Activated T-cell treated with anti-CD3 and anti-CD28 coated beads, Interleukin-2, amount 50 U/mL, for 4 hours (primary cell): ENCODE data around the gene LAMA2. TPM values are rescaled to one million over a fixed set of nuclear protein-coding genes. Genes with fewer than 3 reads are reported as not detected.

Source experiments
- ATAC-seq, 2 donors: fragments of 200-7000 bp; cut with Tn5 transposase; one replicate each; pipeline ENCODE4 v1.10.0; 2021
- DNase-seq: peaks from one replicate; pipeline ENCODE4 v3.0.0-alpha.2; 2020
- H3K27me3 Mint-ChIP-seq: one replicate; pipeline ENCODE4 v1.8.0; 2021; ENCODE audit warnings: low read depth, mixed read lengths
- H3K36me3 Mint-ChIP-seq: one replicate; pipeline ENCODE4 v1.8.0; 2022; ENCODE audit warnings: mixed read lengths; ENCODE audit not compliant: insufficient read depth
- H3K4me1 Mint-ChIP-seq: one replicate; pipeline ENCODE4 v1.8.0; 2021; ENCODE audit warnings: low read depth, mixed read lengths
- H3K4me3 Mint-ChIP-seq: one replicate; pipeline ENCODE4 v1.8.0; 2021; ENCODE audit warnings: mild to moderate bottlenecking, moderate library complexity, mixed read lengths
- H3K9me3 Mint-ChIP-seq: one replicate; pipeline ENCODE4 v1.8.0; 2021; ENCODE audit warnings: mixed read lengths
- total RNA-seq, 3 donors: library from RNA; stranded (reverse); gene quantifications; one replicate each; pipeline ENCODE4 v1.2.1, GENCODE V29; 2021

Gene LAMA2
- total RNA-seq, 3 donors from 2014 or later: 2.1 to 4.7 (median 3.8) TPM

DNA sequence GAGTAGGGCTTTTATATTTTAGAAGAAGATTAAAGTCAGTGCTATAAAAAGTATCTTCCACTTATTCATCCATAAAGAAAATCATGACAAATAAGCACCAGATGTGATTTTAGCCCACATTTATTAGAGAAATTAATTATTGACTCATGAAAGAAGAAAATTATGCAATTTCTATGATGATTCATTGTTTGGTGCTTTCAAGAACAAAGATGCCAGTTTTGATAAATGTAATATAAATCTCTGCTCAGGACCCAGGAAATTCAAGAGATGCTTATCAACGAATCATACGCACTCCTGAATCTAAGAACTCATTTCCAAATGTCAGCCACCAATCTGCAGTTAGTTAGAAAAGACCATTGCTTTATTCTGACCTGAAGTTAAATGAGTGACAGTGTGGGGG is 615.6 kb downstream of the LAMA2 start:
- peaks cover 65% of the 10 kb centered on the region for H3K4me1 Mint-ChIP-seq
- no peak for DNase-seq
- no peaks in the 10 kb centered on the region for H3K27me3 Mint-ChIP-seq
- peak overlapping the region; percentile 65 for H3K4me3 Mint-ChIP-seq
- ATAC-seq: peak in 1 of 2 donors; percentile 23
- H3K9me3 Mint-ChIP-seq: no peaks in the 10 kb centered on the region
- H3K36me3 Mint-ChIP-seq: no peaks in the 10 kb centered on the region

DNA sequence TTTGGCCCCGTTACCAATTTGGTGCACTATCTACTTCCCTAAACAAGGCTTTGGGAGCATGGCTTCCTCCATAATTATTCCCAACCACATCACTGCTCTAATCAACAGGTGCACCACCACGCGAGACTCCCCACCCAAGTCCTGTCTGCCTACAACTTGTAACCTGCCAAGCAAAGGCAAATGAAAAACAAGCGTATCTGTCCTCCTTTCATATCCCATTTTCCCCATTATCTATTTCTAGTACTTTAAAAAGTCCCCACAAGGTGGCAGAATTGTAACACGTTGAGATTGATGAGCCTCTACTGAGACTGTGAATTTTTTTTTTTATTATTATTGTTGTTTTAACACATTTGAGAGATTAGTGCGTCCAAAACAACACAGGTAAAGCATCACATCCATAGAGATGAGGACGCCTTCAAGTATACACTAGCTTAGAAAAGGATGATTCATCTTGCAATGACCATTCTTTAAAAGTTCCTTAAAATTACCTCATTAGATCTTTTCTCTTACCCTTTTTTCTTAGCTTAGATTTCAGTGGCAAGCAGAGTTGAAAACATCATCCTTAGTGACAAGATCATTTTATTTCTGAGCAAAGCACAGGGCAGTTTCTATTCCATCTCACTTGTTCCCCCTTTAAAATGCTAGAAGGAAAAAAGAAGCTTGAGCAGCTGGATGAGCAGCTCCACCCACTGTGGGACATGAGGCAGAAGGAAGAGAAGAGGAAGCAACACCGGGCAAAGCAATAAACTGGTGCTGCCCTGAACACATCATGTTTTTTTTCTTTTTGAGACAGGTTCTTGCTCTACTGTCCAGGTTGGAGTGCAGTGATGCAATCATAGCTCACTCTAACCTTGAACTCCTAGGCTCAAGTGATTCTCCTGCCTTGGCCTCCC is 616.3 kb downstream of the LAMA2 start:
- Mint-ChIP-seq H3K4me1 (peaks cover 58% of the 10 kb centered on the region), H3K36me3 (no peaks in the 10 kb centered on the region), H3K9me3 (no peaks in the 10 kb centered on the region), H3K27me3 (no peaks in the 10 kb centered on the region), H3K4me3 (peak overlapping the region; percentile 65)
- ATAC-seq: peak; percentile 67 to 68
- no peak for DNase-seq

DNA sequence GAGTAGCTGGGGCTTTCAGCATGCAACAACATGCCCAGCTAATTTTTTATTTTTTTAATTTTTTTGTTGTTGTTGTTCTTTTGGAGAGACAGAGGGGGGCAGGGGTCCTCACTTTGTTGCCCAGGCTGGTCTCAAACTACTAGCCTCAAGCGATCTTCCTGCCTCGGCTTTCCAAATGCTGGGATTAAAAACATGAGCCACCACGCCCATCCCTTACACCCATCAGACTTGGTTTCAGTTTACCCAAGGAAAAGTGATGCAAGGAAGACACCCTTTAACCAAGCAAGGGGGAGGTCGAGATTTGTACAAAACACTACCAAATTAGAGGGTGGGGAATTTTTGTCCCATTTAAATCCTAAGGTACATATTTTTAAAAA is 616.9 kb downstream of the LAMA2 start:
- H3K27me3 Mint-ChIP-seq: no peaks in the 10 kb centered on the region
- H3K36me3 Mint-ChIP-seq: no peaks in the 10 kb centered on the region
- H3K9me3 Mint-ChIP-seq: no peaks in the 10 kb centered on the region
- H3K4me1 Mint-ChIP-seq: peaks cover 52% of the 10 kb centered on the region
- no peak overlapping the region for H3K4me3 Mint-ChIP-seq
- DNase-seq (no peak), ATAC-seq (no peak)

- H3K27me3 Mint-ChIP-seq: no peaks in the 10 kb centered on the region
- H3K9me3 Mint-ChIP-seq: no peaks in the 10 kb centered on the region
- H3K4me1 Mint-ChIP-seq: peaks cover 39% of the 10 kb centered on the region
- no peaks in the 10 kb centered on the region for H3K36me3 Mint-ChIP-seq
- ATAC-seq: peak; percentile 38 to 58
- H3K4me3 Mint-ChIP-seq: peak overlapping the region; percentile 6
- peak; percentile 47 for DNase-seq
Measured at GRCh38 chr6:129500958-129501739, 618.2 kb downstream of the LAMA2 start.

- H3K36me3 Mint-ChIP-seq: no peaks in the 10 kb centered on the region
- ATAC-seq: no peak
- no peaks in the 10 kb centered on the region for H3K27me3 Mint-ChIP-seq
- DNase-seq: no peak
- peaks cover 35% of the 10 kb centered on the region for H3K4me1 Mint-ChIP-seq
- H3K9me3 Mint-ChIP-seq: no peaks in the 10 kb centered on the region
- no peak overlapping the region for H3K4me3 Mint-ChIP-seq
Measured at GRCh38 chr6:129501740-129502660, 619.1 kb downstream of the LAMA2 start.

DNA sequence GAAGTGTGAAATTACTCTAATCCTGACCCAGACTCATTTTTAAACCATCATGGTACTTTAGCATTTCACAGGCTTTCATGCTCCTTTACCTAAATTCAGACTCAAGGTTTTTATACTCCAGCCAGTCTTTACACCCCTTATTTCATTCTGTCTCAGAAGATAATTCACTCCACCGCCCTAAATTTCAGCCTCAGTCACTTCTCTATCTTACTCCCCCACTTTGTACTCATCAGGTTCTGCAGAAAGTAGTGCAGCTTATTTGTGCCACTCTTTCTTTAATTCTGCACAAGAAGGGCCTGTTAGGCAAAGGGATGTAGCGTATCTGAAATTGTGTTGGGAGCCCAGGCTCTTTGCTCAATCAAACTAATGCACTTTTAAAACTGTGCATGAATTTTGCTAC is 621.5 kb downstream of the LAMA2 start:
- Mint-ChIP-seq H3K36me3 (no peaks in the 10 kb centered on the region), H3K4me1 (peaks cover 14% of the 10 kb centered on the region), H3K9me3 (no peaks in the 10 kb centered on the region), H3K27me3 (no peaks in the 10 kb centered on the region), H3K4me3 (no peak overlapping the region)
- no peak for DNase-seq
- no peak for ATAC-seq

- no peak for ATAC-seq
- DNase-seq: no peak
- no peaks in the 10 kb centered on the region for H3K4me1 Mint-ChIP-seq
- H3K4me3 Mint-ChIP-seq: no peak overlapping the region
- no peaks in the 10 kb centered on the region for H3K27me3 Mint-ChIP-seq
- no peaks in the 10 kb centered on the region for H3K9me3 Mint-ChIP-seq
- H3K36me3 Mint-ChIP-seq: peaks cover under 1% of the 10 kb centered on the region
Measured at GRCh38 chr6:129507059-129507807, 624.3 kb downstream of the LAMA2 start.

DNA sequence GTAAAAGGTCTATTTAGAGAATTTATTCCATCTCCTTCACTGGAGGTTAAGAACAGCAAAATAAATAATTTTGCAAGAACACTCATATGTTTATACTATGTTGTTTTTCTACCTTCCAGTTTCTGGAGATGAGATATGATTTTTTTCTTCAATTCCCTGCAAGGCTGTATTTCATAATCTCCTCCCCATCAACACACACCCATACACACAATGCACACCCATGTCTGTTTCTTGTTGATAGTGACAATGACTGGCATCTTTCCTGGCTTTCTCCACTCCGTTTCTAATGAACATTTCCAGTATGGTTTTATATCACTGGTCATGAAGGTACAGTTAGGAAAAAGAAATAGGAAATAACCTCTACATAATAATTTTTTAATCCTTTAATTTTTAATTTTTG is 624.9 kb downstream of the LAMA2 start:
- no peaks in the 10 kb centered on the region for H3K9me3 Mint-ChIP-seq
- ATAC-seq: no peak
- H3K36me3 Mint-ChIP-seq: peaks cover 4% of the 10 kb centered on the region
- H3K27me3 Mint-ChIP-seq: no peaks in the 10 kb centered on the region
- no peaks in the 10 kb centered on the region for H3K4me1 Mint-ChIP-seq
- DNase-seq: no peak
- no peak overlapping the region for H3K4me3 Mint-ChIP-seq

DNA sequence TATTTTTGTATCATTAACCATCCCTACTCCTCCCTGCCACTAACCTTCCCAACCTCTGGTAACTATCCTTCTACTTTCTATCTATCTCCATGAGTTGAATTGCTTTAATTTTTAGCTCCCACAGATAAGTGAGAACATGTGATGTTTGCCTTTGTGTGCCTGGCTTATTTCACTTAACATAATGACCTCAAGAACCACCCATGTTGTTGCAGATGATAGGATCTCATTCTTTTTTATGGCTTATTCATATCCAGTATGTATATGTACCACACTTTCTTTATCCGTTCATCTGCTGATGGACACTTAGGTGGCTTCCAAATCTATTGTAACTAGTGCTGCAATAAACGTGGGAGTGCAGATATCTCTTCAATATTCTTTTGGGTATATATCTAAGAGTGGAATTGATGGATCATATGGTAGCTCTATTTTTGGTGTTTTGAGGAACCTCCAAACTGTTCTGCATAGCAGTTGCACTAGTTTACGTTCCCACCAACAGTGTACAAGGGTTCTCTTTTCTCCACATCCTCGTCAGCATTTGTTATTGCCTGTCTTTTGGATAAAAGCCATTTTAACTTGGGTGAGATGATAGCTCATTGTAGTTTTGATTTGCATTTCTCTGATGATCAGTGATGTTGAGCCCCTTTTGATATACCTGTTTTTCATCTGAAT is 625.7 kb downstream of the LAMA2 start:
- no peaks in the 10 kb centered on the region for H3K4me1 Mint-ChIP-seq
- peaks cover 4% of the 10 kb centered on the region for H3K36me3 Mint-ChIP-seq
- H3K9me3 Mint-ChIP-seq: no peaks in the 10 kb centered on the region
- ATAC-seq (no peak), DNase-seq (no peak)
- no peak overlapping the region for H3K4me3 Mint-ChIP-seq
- no peaks in the 10 kb centered on the region for H3K27me3 Mint-ChIP-seq

DNA sequence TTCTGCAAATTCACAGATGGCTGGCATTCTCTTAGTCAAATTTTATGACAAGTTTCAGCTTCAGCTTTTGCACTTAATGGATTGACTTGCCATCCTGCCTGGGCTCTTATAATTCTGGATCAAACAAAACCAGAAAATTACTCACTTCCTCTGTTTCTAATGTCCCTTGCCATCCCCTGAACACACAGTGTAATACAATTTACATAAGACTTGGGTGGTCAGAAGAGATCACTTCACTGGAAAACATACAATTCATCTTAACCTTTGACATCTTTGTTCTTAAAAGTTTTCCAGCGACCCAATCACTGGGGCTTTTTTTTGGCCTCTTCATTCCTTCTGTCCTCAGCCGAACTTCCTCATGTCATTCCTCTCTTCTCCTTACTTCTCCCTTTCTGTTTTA is 628.0 kb downstream of the LAMA2 start:
- Mint-ChIP-seq H3K36me3 (peaks cover 4% of the 10 kb centered on the region), H3K27me3 (no peaks in the 10 kb centered on the region), H3K4me1 (no peaks in the 10 kb centered on the region), H3K4me3 (no peak overlapping the region), H3K9me3 (no peaks in the 10 kb centered on the region)
- ATAC-seq (no peak), DNase-seq (no peak)

GRCh38 chr6:129513471-129513870 is 630.5 kb downstream of the LAMA2 start:
- Mint-ChIP-seq H3K9me3 (no peaks in the 10 kb centered on the region), H3K4me3 (no peak overlapping the region), H3K36me3 (peaks cover 4% of the 10 kb centered on the region), H3K27me3 (no peaks in the 10 kb centered on the region), H3K4me1 (no peaks in the 10 kb centered on the region)
- DNase-seq (no peak), ATAC-seq (no peak)

DNA sequence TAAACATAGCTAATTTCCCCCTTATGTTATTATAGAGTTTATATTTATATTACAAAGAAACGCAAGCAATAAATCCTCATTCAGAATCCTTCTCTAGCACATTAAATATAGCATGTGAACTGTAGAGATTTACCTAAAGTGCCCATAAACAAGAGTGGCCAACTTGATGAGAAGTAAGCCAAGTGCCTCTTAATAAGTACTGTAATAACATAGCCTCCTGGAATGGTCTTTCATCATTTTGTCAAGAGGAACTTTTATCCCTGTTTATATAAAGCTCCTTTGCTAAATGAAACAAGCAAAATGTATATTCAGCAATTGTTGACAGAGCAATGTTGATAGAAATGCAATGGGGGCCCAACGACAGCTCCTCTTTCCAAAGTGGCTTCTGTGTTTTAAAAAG is 632.1 kb downstream of the LAMA2 start:
- no peak for DNase-seq
- Mint-ChIP-seq H3K36me3 (peaks cover 4% of the 10 kb centered on the region), H3K4me1 (no peaks in the 10 kb centered on the region), H3K4me3 (no peak overlapping the region), H3K27me3 (no peaks in the 10 kb centered on the region), H3K9me3 (no peaks in the 10 kb centered on the region)
- ATAC-seq: no peak

DNA sequence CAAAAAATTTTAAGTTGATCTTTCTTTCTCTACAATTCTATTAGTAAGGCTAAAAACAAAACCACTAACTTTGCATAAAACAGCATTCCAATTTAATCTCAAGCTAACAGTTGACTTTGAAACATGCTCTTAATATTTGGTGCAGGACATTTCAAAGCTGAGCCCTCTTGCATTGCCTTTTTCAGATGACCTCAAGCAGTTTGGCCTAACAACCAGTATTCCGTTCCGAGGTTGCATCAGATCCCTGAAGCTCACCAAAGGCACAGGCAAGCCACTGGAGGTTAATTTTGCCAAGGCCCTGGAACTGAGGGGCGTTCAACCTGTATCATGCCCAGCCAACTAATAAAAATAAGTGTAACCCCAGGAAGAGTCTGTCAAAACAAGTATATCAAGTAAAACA is 633.1 kb downstream of the LAMA2 start:
- Mint-ChIP-seq H3K36me3 (peaks cover 4% of the 10 kb centered on the region), H3K27me3 (no peaks in the 10 kb centered on the region), H3K4me1 (no peaks in the 10 kb centered on the region), H3K4me3 (no peak overlapping the region), H3K9me3 (no peaks in the 10 kb centered on the region)
- no peak for DNase-seq
- no peak for ATAC-seq
